A549 (cell line): ENCODE data around the gene CALML5. TPM values are rescaled to one million over a fixed set of nuclear protein-coding genes. Genes with fewer than 3 reads are reported as not detected.

ENCODE experiments used
- ATAC-seq, 2 experiments: fragments of 200-7000 bp in 1 of 2; fragments of >200 bp in 1 of 2; cut with Nextera tagmentation in 1 of 2; cut with Tn5 transposase in 1 of 2; 3 replicates each; pipeline versions ENCODE4 v1.8.0 to v1.9.1; 2018 to 2020; ENCODE audit warnings: mild to moderate bottlenecking in 1 of 2, moderate library complexity in 1 of 2
- CTCF ChIA-PET: fragments of 300-600 bp; sonication (Branson Sonifier 250); formaldehyde crosslinking; extraction: SDS; loops from one replicate; lab custom pipeline; 2021; ENCODE audit warnings: antibody characterized with exemption, inconsistent platforms; lab: Yijun Ruan, JAX
- POLR2A ChIA-PET: fragments of 350-600 bp; formaldehyde crosslinking; extraction: SDS; loops from one replicate; lab custom pipeline; 2021; ENCODE audit warnings: antibody characterized with exemption, inconsistent platforms; lab: Yijun Ruan, JAX
- DNase-seq, 2 experiments: peaks; one replicate each; pipeline versions ENCODE4 v3.0.0 to v3.0.0-alpha.2; 2011 to 2016; ENCODE audit warnings: low read depth in 1 of 2, low spot score in 1 of 2
- FAIRE-seq: peaks from 2 replicates; lab custom pipeline; 2011; peaks lifted over from hg19 to GRCh38; lab: Jason Lieb, UNC
- H3K27ac ChIP-seq, 2 experiments: fragments of >200 bp; sonication (Bioruptor Twin); formaldehyde crosslinking; 3 replicates each; pipeline ENCODE4 v1.5.1; 2016 to 2017
- H3K4me1 ChIP-seq: fragments of >200 bp; sonication (Bioruptor Twin); formaldehyde crosslinking; 3 replicates; pipeline ENCODE4 v1.6.1; 2016
- H3K4me2 ChIP-seq: fragments of >200 bp; sonication (Bioruptor Twin); formaldehyde crosslinking; 3 replicates; pipeline ENCODE4 v1.6.1; 2016
- H3K4me3 ChIP-seq: fragments of >200 bp; sonication (Bioruptor Twin); formaldehyde crosslinking; 3 replicates; pipeline ENCODE4 v1.5.1; 2016
- H3K9me3 ChIP-seq: fragments of >200 bp; sonication (Bioruptor Twin); formaldehyde crosslinking; 3 replicates; pipeline ENCODE4 v1.6.1; 2016
- BHLHE40 ChIP-seq: IDR thresholded peaks from 2 replicates; pipeline ENCODE4 v1.6.1; 2012; ENCODE audit warnings: low read depth, low read length, inconsistent platforms
- CHD2 ChIP-seq: fragments of 150-350 bp; IDR thresholded peaks from 2 replicates; pipeline ENCODE4 v1.6.1; 2014; ENCODE audit warnings: low read length; ENCODE audit not compliant: partially characterized antibody
- EHF ChIP-seq: fragments of 250-450 bp; sonication (Bioruptor Pico); IDR thresholded peaks from 2 replicates; pipeline ENCODE4 v1.5.0; 2020; ENCODE audit warnings: mild to moderate bottlenecking
- ELK1 ChIP-seq: fragments of 150-350 bp; IDR thresholded peaks from 2 replicates; pipeline ENCODE4 v1.6.1; 2014; ENCODE audit warnings: low read depth, mild to moderate bottlenecking, low read length
- EP300 ChIP-seq, 2 experiments: fragments of >200 bp; sonication (Bioruptor Twin); formaldehyde crosslinking; IDR thresholded peaks; 2 replicates in 1 of 2; 3 replicates in 1 of 2; pipeline ENCODE4 v1.6.1; 2016 to 2017
- ESRRA ChIP-seq: fragments of 150-350 bp; IDR thresholded peaks from 2 replicates; pipeline ENCODE4 v1.6.1; 2014; ENCODE audit warnings: mild to moderate bottlenecking, low read length, borderline replicate concordance
- FOSL2 ChIP-seq, 2 experiments: fragments of 450-650 bp in 1 of 2; fragments of >200 bp in 1 of 2; sonication (Bioruptor Twin) in 1 of 2; formaldehyde crosslinking; IDR thresholded peaks; 2 replicates each; pipeline versions ENCODE4 v1.5.0 to v1.6.1; 2016 to 2020; ENCODE audit warnings: mild to moderate bottlenecking in 1 of 2, moderate library complexity in 1 of 2
- FOXS1 ChIP-seq: fragments of 250-450 bp; sonication (Bioruptor Pico); IDR thresholded peaks from 2 replicates; pipeline ENCODE4 v1.5.0; 2020; ENCODE audit warnings: mild to moderate bottlenecking, moderate library complexity
- GATA3 ChIP-seq: IDR thresholded peaks from 2 replicates; pipeline ENCODE4 v1.6.1; 2012; ENCODE audit warnings: borderline replicate concordance
- HEYL ChIP-seq: fragments of 250-450 bp; sonication (Bioruptor Pico); IDR thresholded peaks from 2 replicates; pipeline ENCODE4 v1.8.0; 2021; ENCODE audit warnings: mild to moderate bottlenecking, moderate library complexity
- JUNB ChIP-seq: fragments of >200 bp; sonication (Bioruptor Twin); formaldehyde crosslinking; IDR thresholded peaks from 2 replicates; pipeline ENCODE4 v1.6.1; 2016
- MAFK ChIP-seq: fragments of 450-650 bp; IDR thresholded peaks from 2 replicates; pipeline ENCODE4 v1.6.1; 2014; ENCODE audit not compliant: partially characterized antibody
- MAX ChIP-seq: IDR thresholded peaks from 2 replicates; pipeline ENCODE4 v1.6.1; 2012
- NFE2L2 ChIP-seq: fragments of 150-350 bp; conservative IDR thresholded peaks from 2 replicates; pipeline ENCODE4 v1.6.1; 2014; ENCODE audit warnings: low read length
- PBX3 ChIP-seq: IDR thresholded peaks from 2 replicates; pipeline ENCODE4 v1.6.1; 2012
- POLR2AphosphoS2 ChIP-seq: conservative IDR thresholded peaks from 2 replicates; pipeline ENCODE4 v1.6.1; 2012; ENCODE audit warnings: low read length, improper control_type of control experiment, inconsistent platforms
- RAD21 ChIP-seq, 2 experiments: fragments of >200 bp in 1 of 2; sonication (Bioruptor Twin) in 1 of 2; formaldehyde crosslinking in 1 of 2; IDR thresholded peaks in 1 of 2; conservative IDR thresholded peaks in 1 of 2; 2 replicates in 1 of 2; 3 replicates in 1 of 2; pipeline ENCODE4 v1.6.1; 2012 to 2018; ENCODE audit warnings: inconsistent platforms in 1 of 2
- SMC3 ChIP-seq: fragments of >200 bp; sonication (Bioruptor Twin); formaldehyde crosslinking; IDR thresholded peaks from 3 replicates; pipeline ENCODE4 v1.6.1; 2018; ENCODE audit warnings: inconsistent platforms
- ZC3H11A ChIP-seq: fragments of 450-650 bp; IDR thresholded peaks from 2 replicates; pipeline ENCODE4 v1.6.1; 2014; ENCODE audit warnings: antibody characterized with exemption, mild to moderate bottlenecking
- ZSCAN20 ChIP-seq: fragments of 250-450 bp; sonication (Bioruptor Pico); IDR thresholded peaks from 2 replicates; pipeline ENCODE4 v1.8.0; 2022; ENCODE audit warnings: mild to moderate bottlenecking, moderate library complexity
- WGBS: methylation state at CpG from one replicate; pipeline ENCODE4 v1.1.6; 2017; ENCODE audit errors: missing lambda C conversion rate; 5-methylcytosine and 5-hydroxymethylcytosine counted together
- polyA plus RNA-seq, 4 experiments: library from polyadenylated mRNA; depleted of rRNA in 3 of 4; stranded (reverse); fragments of >200 nt; fragmentation: RNase III in 1 of 4; extraction: RNeasy Plus Mini Kit Qiagen cat#74134 plus additional on column Dnase treatment in 1 of 4; gene quantifications; 2 replicates in 3 of 4; 3 replicates in 1 of 4; pipeline ENCODE4 v1.2.3, GENCODE V29; 2011 to 2017

CALML5 gene
- polyA plus RNA-seq, 2 of the 4 experiments (the other 2 are of a cell fraction) = not detected

- no peak overlapping the region for H3K4me2 ChIP-seq
- 75% methylated on average over 16 of the region's 18 CpGs for WGBS
- no peak for FAIRE-seq
- POLR2A ChIA-PET = interaction anchor here (1.2 kb wide), 1 partner anchor 58 kb away, joined by 3 read pairs; no protein-coding TSS in a partner anchor
- H3K4me1 ChIP-seq = no peaks in the 10 kb centered on the region
- ATAC-seq = no peak
- peak overlapping the region in 1 of 2 experiments; percentile 20; a peak in 1 of 6 replicates for H3K27ac ChIP-seq
- H3K4me3 ChIP-seq = no peak overlapping the region
- DNase-seq = no peak
- CTCF ChIA-PET = interaction anchor here (2.7 kb wide), 1 partner anchor 119 kb away, joined by 7 read pairs; no protein-coding TSS in a partner anchor
- no peaks in the 10 kb centered on the region for H3K9me3 ChIP-seq
- TF ChIP-seq FOSL2 (IDR thresholded peaks at IDR 0.05) = no peak
- no peak for TF ChIP-seq FOSL2 (CRISPR knock-in tag; IDR thresholded peaks at IDR 0.05)
- no peak for TF ChIP-seq ELK1
- TF ChIP-seq PBX3 = no peak
- TF ChIP-seq CHD2 = no peak
- TF ChIP-seq NFE2L2 = no peak
Measured at GRCh38 chr10:5504146-5505072, 5.0 kb upstream of the CALML5 start.

GRCh38 chr10:5503477-5503835 is 4.1 kb upstream of the CALML5 start:
- Histone ChIP-seq H3K27ac (no peak overlapping the region), H3K4me3 (no peak overlapping the region), H3K9me3 (no peaks in the 10 kb centered on the region), H3K4me2 (no peak overlapping the region), H3K4me1 (no peaks in the 10 kb centered on the region)
- CTCF ChIA-PET = no interaction called here
- ATAC-seq (no peak), FAIRE-seq (no peak), DNase-seq (no peak)
- WGBS = 56% methylated on average over 3 of the region's 3 CpGs
- POLR2A ChIA-PET = no interaction called here
- TF ChIP-seq SMC3 = no peak
- TF ChIP-seq MAX = no peak
- no peak for TF ChIP-seq EHF (CRISPR knock-in tag)
- no peak for TF ChIP-seq GATA3
- TF ChIP-seq ESRRA = no peak
- TF ChIP-seq HEYL = no peak
- TF ChIP-seq ZC3H11A = no peak
- no peak for TF ChIP-seq POLR2AphosphoS2
- TF ChIP-seq CHD2 = no peak
- no peak for TF ChIP-seq MAFK
- TF ChIP-seq FOXS1 (CRISPR knock-in tag) = no peak
- TF ChIP-seq FOSL2 (IDR thresholded peaks at IDR 0.05) = no peak
- TF ChIP-seq FOSL2 (CRISPR knock-in tag; IDR thresholded peaks at IDR 0.05) = no peak
- no peak for TF ChIP-seq JUNB
- no peak for TF ChIP-seq BHLHE40
- no peak for TF ChIP-seq ZSCAN20 (CRISPR knock-in tag)
- TF ChIP-seq RAD21 (conservative IDR thresholded peaks at IDR 0.05 in 1 of 2, IDR thresholded peaks at IDR 0.05 in 1 of 2) = no peak
- TF ChIP-seq EP300 (IDR thresholded peaks at IDR 0.05) = no peak
